ENCODE results near the gene UNC119.

Gene UNC119

GRCh38 chr17:28521311-28522085 is 30.9 kb downstream of the UNC119 start:
- no peak for DNase-seq (ENCODE audit: low spot score)
- CTCF ChIA-PET: interaction anchor here (0.9 kb wide), 1 partner anchor 13 kb away, joined by 4 read pairs; no protein-coding TSS in a partner anchor
- TF ChIP-seq CTCF (conservative IDR thresholded peaks at IDR 0.05; ENCODE audit: low read depth): no peak
- no peak overlapping the region for H3K27ac ChIP-seq
- POLR2A ChIA-PET (ENCODE audit: low non-redundant PET): no interaction called here

GRCh38 chr17:28520687-28521086 is 31.7 kb downstream of the UNC119 start:
- ChIA-PET CTCF (interaction anchor here (0.6 to 0.9 kb wide), 2 partner anchors 12 to 17 kb away, joined by 4 read pairs; no protein-coding TSS in a partner anchor), POLR2A (ENCODE audit: low non-redundant PET) (no interaction called here)
- no peak overlapping the region for H3K27ac ChIP-seq
- no peak for TF ChIP-seq CTCF (conservative IDR thresholded peaks at IDR 0.05; ENCODE audit: low read depth)
- DNase-seq (ENCODE audit: low spot score): no peak

- no peak overlapping the region for H3K27ac ChIP-seq
- no peak for TF ChIP-seq CTCF (conservative IDR thresholded peaks at IDR 0.05; ENCODE audit: low read depth)
- DNase-seq (ENCODE audit: low spot score): no peak
- CTCF ChIA-PET: no interaction called here
- POLR2A ChIA-PET (ENCODE audit: low non-redundant PET): no interaction called here
Observed at GRCh38 chr17:28519236-28519635, 33.2 kb downstream of the UNC119 start.

- no peak overlapping the region for H3K27ac ChIP-seq
- CTCF ChIA-PET: no interaction called here
- DNase-seq (ENCODE audit: low spot score): no peak
- no peak for TF ChIP-seq CTCF (conservative IDR thresholded peaks at IDR 0.05; ENCODE audit: low read depth)
- POLR2A ChIA-PET (ENCODE audit: low non-redundant PET): no interaction called here
Observed at GRCh38 chr17:28518578-28518977, 33.8 kb downstream of the UNC119 start.

- TF ChIP-seq CTCF (conservative IDR thresholded peaks at IDR 0.05; ENCODE audit: low read depth): no peak
- POLR2A ChIA-PET (ENCODE audit: low non-redundant PET): no interaction called here
- no peak for DNase-seq (ENCODE audit: low spot score)
- H3K27ac ChIP-seq: no peak overlapping the region
- CTCF ChIA-PET: no interaction called here
Observed at GRCh38 chr17:28518132-28518531, 34.3 kb downstream of the UNC119 start.

- H3K27ac ChIP-seq: no peak overlapping the region
- ChIA-PET POLR2A (ENCODE audit: low non-redundant PET) (no interaction called here), CTCF (no interaction called here)
- TF ChIP-seq CTCF (conservative IDR thresholded peaks at IDR 0.05; ENCODE audit: low read depth): no peak
- no peak for DNase-seq (ENCODE audit: low spot score)
Observed at GRCh38 chr17:28515518-28515917, 36.9 kb downstream of the UNC119 start.
